OCI-LY1 (cell line): Measurements from ENCODE around the gene CUL2.
A peak's percentile ranks its signal among the peaks of the same experiment; 100 is the strongest.

ENCODE experiments used
- H2AFZ ChIP-seq: fragments of 200-600 bp; sonication (generic), shearing (Covaris generic); 2 replicates; pipeline ENCODE4 v1.6.0; 2014; ENCODE audit warnings: antibody characterized with exemption, mild to moderate bottlenecking, low read length
- H3F3A ChIP-seq: fragments of 200-600 bp; sonication (generic), shearing (Covaris generic); 2 replicates; pipeline ENCODE4 v1.6.0; 2014; ENCODE audit warnings: mild to moderate bottlenecking, antibody characterized with exemption, low read length, moderate library complexity; ENCODE audit not compliant: insufficient read depth
- H3K27ac ChIP-seq: fragments of 200-600 bp; sonication (generic); 2 replicates; pipeline ENCODE4 v1.5.1; 2014; ENCODE audit warnings: low read length, mixed run types, mild to moderate bottlenecking, low read depth; ENCODE audit not compliant: poor library complexity, severe bottlenecking
- H3K27me3 ChIP-seq: fragments of 200-600 bp; sonication (generic); 2 replicates; pipeline ENCODE4 v1.6.0; 2014; ENCODE audit warnings: antibody characterized with exemption, mild to moderate bottlenecking, low read length, moderate library complexity; ENCODE audit not compliant: insufficient read depth
- H3K36me3 ChIP-seq: fragments of 200-600 bp; sonication (generic); 2 replicates; pipeline ENCODE4 v1.6.1; 2014; ENCODE audit warnings: mild to moderate bottlenecking, antibody characterized with exemption, low read length, moderate library complexity, mixed read lengths; ENCODE audit not compliant: insufficient read depth
- H3K4me1 ChIP-seq: fragments of 200-600 bp; sonication (generic); 2 replicates; pipeline ENCODE4 v1.5.1; 2014; ENCODE audit warnings: mild to moderate bottlenecking, low read length, moderate library complexity; ENCODE audit not compliant: insufficient read depth, severe bottlenecking
- H3K4me2 ChIP-seq: fragments of 200-600 bp; sonication (generic), shearing (Covaris generic); 2 replicates; pipeline ENCODE4 v1.6.1; 2014; ENCODE audit warnings: low read length
- H3K4me3 ChIP-seq: fragments of 200-600 bp; sonication (generic); 2 replicates; pipeline ENCODE4 v1.5.1; 2014; ENCODE audit warnings: low read length, low read depth, mild to moderate bottlenecking, mixed read lengths; ENCODE audit not compliant: poor library complexity, severe bottlenecking
- H3K79me2 ChIP-seq: fragments of 200-600 bp; shearing (Covaris generic); 2 replicates; pipeline ENCODE4 v1.6.1; 2016; ENCODE audit warnings: mixed run types, low read length, mixed read lengths; ENCODE audit not compliant: insufficient read depth
- H3K9ac ChIP-seq: fragments of 200-600 bp; sonication (generic), shearing (Covaris generic); 2 replicates; pipeline ENCODE4 v1.6.1; 2014; ENCODE audit warnings: mild to moderate bottlenecking, low read length, mixed read lengths
- H3K9me2 ChIP-seq: fragments of 200-600 bp; sonication (generic), shearing (Covaris generic); 2 replicates; pipeline ENCODE4 v1.6.1; 2014; ENCODE audit warnings: low read depth, mild to moderate bottlenecking, low read length, mixed read lengths
- H3K9me3 ChIP-seq: fragments of 200-600 bp; shearing (Covaris generic); 2 replicates; pipeline ENCODE4 v1.6.1; 2014; ENCODE audit warnings: low read length, mixed read lengths
- H4K20me1 ChIP-seq: fragments of 200-600 bp; sonication (generic), shearing (Covaris generic); 2 replicates; pipeline ENCODE4 v1.6.0; 2016; ENCODE audit warnings: mild to moderate bottlenecking, low read length; ENCODE audit not compliant: insufficient read depth
- CTCF ChIP-seq: fragments of 200-600 bp; sonication (generic), shearing (Covaris generic); IDR thresholded peaks from 2 replicates; pipeline ENCODE4 v1.5.1; 2017; ENCODE audit warnings: mild to moderate bottlenecking, antibody characterized with exemption, low read length, moderate library complexity, mixed read lengths
- EZH2 ChIP-seq: fragments of 200-600 bp; sonication (generic), shearing (Covaris generic); IDR thresholded peaks from 2 replicates; pipeline ENCODE4 v1.8.0; 2017; ENCODE audit warnings: borderline replicate concordance, mixed run types, mild to moderate bottlenecking, antibody characterized with exemption, low read length, moderate library complexity, mixed read lengths

CUL2 gene

GRCh38 chr10:35129185-35129674, 39.1 kb upstream of the CUL2 start:
- Histone ChIP-seq H2AFZ (no peak overlapping the region), H3K4me1 (peaks cover 40% of the 10 kb centered on the region), H3K4me2 (no peak overlapping the region), H3K9ac (no peak overlapping the region), H3K9me3 (no peaks in the 10 kb centered on the region), H3F3A (no peaks in the 10 kb centered on the region), H3K27me3 (no peaks in the 10 kb centered on the region), H3K36me3 (no peaks in the 10 kb centered on the region; the same call in 1 of the 2 replicates), H4K20me1 (no peaks in the 10 kb centered on the region), H3K79me2 (no peaks in the 10 kb centered on the region), H3K4me3 (no peak overlapping the region), H3K9me2 (no peaks in the 10 kb centered on the region), H3K27ac (no peak overlapping the region)
- TF ChIP-seq EZH2 (no peak), CTCF (no peak)

- Histone ChIP-seq H3K4me2 (peak overlapping the region; percentile 84), H3K27ac (peak overlapping the region; percentile 73), H3K9me3 (no peaks in the 10 kb centered on the region), H3K79me2 (no peaks in the 10 kb centered on the region), H3K4me1 (peaks cover 35% of the 10 kb centered on the region), H3F3A (no peaks in the 10 kb centered on the region), H3K9ac (peak overlapping the region; percentile 99), H3K27me3 (no peaks in the 10 kb centered on the region), H3K9me2 (no peaks in the 10 kb centered on the region), H3K4me3 (peak overlapping the region; percentile 100), H2AFZ (no peak overlapping the region), H4K20me1 (no peaks in the 10 kb centered on the region), H3K36me3 (no peaks in the 10 kb centered on the region; the same call in 1 of the 2 replicates)
- TF ChIP-seq EZH2 (no peak), CTCF (no peak)
Observed at GRCh38 chr10:35127289-35127891, 37.2 kb upstream of the CUL2 start.

DNA sequence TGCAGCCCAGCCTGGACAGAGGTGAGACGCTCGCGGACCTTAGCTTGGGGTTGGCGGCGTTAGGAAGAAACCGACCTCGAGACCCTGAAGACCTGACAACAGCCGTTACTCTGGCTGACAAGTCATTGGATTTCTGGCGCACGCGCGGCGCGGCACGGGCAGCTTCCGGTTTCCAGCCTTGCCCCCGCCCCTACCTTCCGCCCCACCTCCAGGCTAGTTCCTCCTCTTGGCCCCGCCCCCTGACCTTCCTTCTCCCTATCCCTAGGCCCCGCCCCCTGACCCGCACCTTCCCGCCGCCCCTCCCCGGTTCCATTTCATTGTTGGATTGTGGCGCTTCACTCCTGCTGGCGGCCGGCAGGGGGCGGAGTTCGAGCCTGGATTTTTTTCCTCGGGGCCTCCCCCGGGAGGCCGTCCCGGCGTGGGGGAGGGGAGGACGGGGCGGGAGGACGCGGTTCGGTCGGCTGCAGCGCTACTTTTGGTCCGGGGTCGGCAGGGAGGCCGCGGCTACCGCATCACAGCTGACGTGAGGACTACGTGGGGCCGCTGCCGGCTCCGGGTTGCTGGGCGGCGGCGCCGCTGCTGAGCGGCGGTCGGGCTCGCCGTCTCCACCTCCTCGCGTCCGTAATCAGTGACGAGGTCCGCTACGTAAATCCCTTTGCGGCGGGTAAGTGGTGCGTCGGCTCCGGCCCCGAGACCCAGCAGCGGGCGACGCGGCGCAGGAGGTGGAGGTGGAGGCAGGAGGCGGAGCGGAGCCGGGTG, 36.6 kb upstream of the CUL2 start, which contains the start of gene CREM:
Gene CREM, plus strand, starts transcription at position 317 of the 759 bp plus-strand sequence. CDS start 10,990 bp downstream, outside the sequence.
- Histone ChIP-seq H3K4me3 (peak within 1 kb of the TSS; percentile 100), H3K9me2 (no peaks in the 10 kb centered on the region), H3K9me3 (no peaks in the 10 kb centered on the region), H3K36me3 (no peaks in the 10 kb centered on the region; the same call in 1 of the 2 replicates), H2AFZ (no peak within 1 kb of the TSS), H3K79me2 (no peaks in the 10 kb centered on the region), H3K4me1 (peaks cover 28% of the 10 kb centered on the region), H4K20me1 (no peaks in the 10 kb centered on the region), H3K27me3 (no peaks in the 10 kb centered on the region), H3F3A (no peaks in the 10 kb centered on the region), H3K27ac (peak within 1 kb of the TSS; percentile 73), H3K4me2 (peak within 1 kb of the TSS; percentile 95), H3K9ac (peak within 1 kb of the TSS; percentile 99)
- TF ChIP-seq CTCF (peak; percentile 95), EZH2 (no peak)
